ENCODE results near the gene IDH2. TPM values are rescaled to one million over a fixed set of nuclear protein-coding genes. Genes with fewer than 3 reads are reported as not detected.

IDH2 gene
- total RNA-seq, 1 experiment from 2014 or later = 53.3 TPM

- ChIA-PET CTCF (interaction anchor here (0.5 kb wide), 1 partner anchor 169 kb away, joined by 3 read pairs; no protein-coding TSS in a partner anchor), POLR2A (no interaction called here)
- H3K27me3 Mint-ChIP-seq (ENCODE audit: low read depth) = no peaks in the 10 kb centered on the region
- no peak for ATAC-seq
- peaks cover 27% of the 10 kb centered on the region for H3K4me1 Mint-ChIP-seq
- H3K36me3 Mint-ChIP-seq = no peaks in the 10 kb centered on the region
- H3K4me3 Mint-ChIP-seq = no peak overlapping the region
- H3K27ac Mint-ChIP-seq = 0 out of 2 replicates have a peak overlapping the region, but pooled peaks have one; percentile 67
- DNase-seq (ENCODE audit: low spot score) = no peak
- no peaks in the 10 kb centered on the region for H3K9me3 Mint-ChIP-seq
- TF ChIP-seq GABPB1 (CRISPR knock-in tag; IDR thresholded peaks at IDR 0.05) (no peak), E2F5 (CRISPR knock-in tag; IDR thresholded peaks at IDR 0.05) (no peak), ETV6 (CRISPR knock-in tag; IDR thresholded peaks at IDR 0.05) (no peak), NFE2L1 (CRISPR knock-in tag; IDR thresholded peaks at IDR 0.05) (no peak)
Observed at GRCh38 chr15:90044916-90045371, 57.3 kb downstream of the IDH2 start.

GRCh38 chr15:90044191-90044590 is 58.1 kb downstream of the IDH2 start:
- TF ChIP-seq MAX (CRISPR knock-in tag; IDR thresholded peaks at IDR 0.05) = no peak
- TF ChIP-seq NR3C1 (CRISPR knock-in tag; conservative IDR thresholded peaks at IDR 0.05; ENCODE audit: low read depth) = no peak
- no peak for TF ChIP-seq FOXK1 (CRISPR knock-in tag; IDR thresholded peaks at IDR 0.05)
- TF ChIP-seq E2F1 (CRISPR knock-in tag; IDR thresholded peaks at IDR 0.05) = no peak
- CTCF ChIA-PET = no interaction called here
- DNase-seq (ENCODE audit: low spot score) = no peak
- Mint-ChIP-seq H3K9me3 (no peaks in the 10 kb centered on the region), H3K4me1 (peaks cover 27% of the 10 kb centered on the region), H3K27me3 (ENCODE audit: low read depth) (no peaks in the 10 kb centered on the region), H3K4me3 (no peak overlapping the region), H3K27ac (0 out of 2 replicates have a peak overlapping the region, but pooled peaks have one; percentile 69), H3K36me3 (no peaks in the 10 kb centered on the region)
- POLR2A ChIA-PET = no interaction called here
- ATAC-seq = no peak

GRCh38 chr15:90043530-90044010 is 58.7 kb downstream of the IDH2 start:
- DNase-seq (ENCODE audit: low spot score) = no peak
- peak; percentile 16; the same call in 1 of the 2 replicates for ATAC-seq
- peak overlapping the region; percentile 69 for H3K27ac Mint-ChIP-seq
- H3K4me1 Mint-ChIP-seq = peaks cover 27% of the 10 kb centered on the region
- CTCF ChIA-PET = interaction anchor here (1.1 to 1.4 kb wide), 3 partner anchors 9 to 283 kb away, joined by 3 to 4 read pairs (median 3); no protein-coding TSS in a partner anchor
- no peak for TF ChIP-seq TEAD4 (CRISPR knock-in tag; IDR thresholded peaks at IDR 0.05)
- no peak for TF ChIP-seq ZNF532 (CRISPR knock-in tag; IDR thresholded peaks at IDR 0.05; ENCODE audit: borderline replicate concordance)
- no peaks in the 10 kb centered on the region for H3K36me3 Mint-ChIP-seq
- POLR2A ChIA-PET = interaction anchor here (0.7 kb wide), 1 partner anchor 16 kb away, joined by 3 read pairs; no protein-coding TSS in a partner anchor
- no peaks in the 10 kb centered on the region for H3K27me3 Mint-ChIP-seq (ENCODE audit: low read depth)
- H3K4me3 Mint-ChIP-seq = no peak overlapping the region
- no peaks in the 10 kb centered on the region for H3K9me3 Mint-ChIP-seq

GRCh38 chr15:90042766-90043529 is 59.3 kb downstream of the IDH2 start:
- peaks cover 33% of the 10 kb centered on the region for H3K4me1 Mint-ChIP-seq
- DNase-seq (ENCODE audit: low spot score) (no peak), ATAC-seq (peak; percentile 48)
- CTCF ChIA-PET = interaction anchor here (1.1 to 1.4 kb wide), 3 partner anchors 9 to 282 kb away, joined by 3 to 4 read pairs (median 3); no protein-coding TSS in a partner anchor
- no peak overlapping the region for H3K4me3 Mint-ChIP-seq
- POLR2A ChIA-PET = interaction anchor here (0.7 kb wide), 1 partner anchor 17 kb away, joined by 3 read pairs; no protein-coding TSS in a partner anchor
- no peak for TF ChIP-seq AR (CRISPR knock-in tag; IDR thresholded peaks at IDR 0.05)
- no peak for TF ChIP-seq NFATC4 (CRISPR knock-in tag; IDR thresholded peaks at IDR 0.05)
- 0 out of 2 replicates have a peak, but pooled peaks have one; percentile 57 for TF ChIP-seq ZNF317 (CRISPR knock-in tag; IDR thresholded peaks at IDR 0.05; ENCODE audit: borderline replicate concordance, low read depth)
- TF ChIP-seq SOX15 (CRISPR knock-in tag; IDR thresholded peaks at IDR 0.05) = no peak
- no peak for TF ChIP-seq RORB (CRISPR knock-in tag; IDR thresholded peaks at IDR 0.05)
- H3K27ac Mint-ChIP-seq = peak overlapping the region; percentile 90
- no peaks in the 10 kb centered on the region for H3K36me3 Mint-ChIP-seq
- no peaks in the 10 kb centered on the region for H3K9me3 Mint-ChIP-seq
- no peaks in the 10 kb centered on the region for H3K27me3 Mint-ChIP-seq (ENCODE audit: low read depth)
